GM21786 (cell line): ENCODE results near the gene SAMD14.

Experiments used
- ATAC-seq: cut with Tn5 transposase; IDR thresholded peaks from one replicate; pipeline ENCODE4 v1.9.1; 2021; ENCODE audit not compliant: unreplicated experiment

SAMD14 gene

DNA sequence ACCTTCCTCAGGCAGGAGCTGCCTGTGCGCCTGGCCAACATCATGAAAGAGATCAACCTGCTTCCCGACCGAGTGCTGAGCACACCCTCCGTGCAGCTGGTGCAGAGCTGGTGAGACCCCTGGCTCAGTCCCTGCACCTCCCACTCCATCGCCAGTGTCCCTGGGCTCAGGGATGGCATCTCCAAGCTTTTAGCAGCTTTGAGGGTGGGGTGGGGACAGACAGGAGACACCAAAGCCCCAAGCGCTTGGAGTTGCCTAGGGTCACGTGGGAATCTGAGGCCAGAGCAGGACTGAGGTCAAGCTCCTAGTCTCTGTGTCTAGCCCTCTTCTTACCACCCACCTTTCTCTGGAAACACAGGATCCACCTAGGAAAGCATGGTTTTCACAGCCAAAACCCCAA lies 32.5 kb downstream of the SAMD14 start:
- no peak for ATAC-seq

- ATAC-seq = no peak
Measured at GRCh38 chr17:50096758-50097157, 33.2 kb downstream of the SAMD14 start.

DNA sequence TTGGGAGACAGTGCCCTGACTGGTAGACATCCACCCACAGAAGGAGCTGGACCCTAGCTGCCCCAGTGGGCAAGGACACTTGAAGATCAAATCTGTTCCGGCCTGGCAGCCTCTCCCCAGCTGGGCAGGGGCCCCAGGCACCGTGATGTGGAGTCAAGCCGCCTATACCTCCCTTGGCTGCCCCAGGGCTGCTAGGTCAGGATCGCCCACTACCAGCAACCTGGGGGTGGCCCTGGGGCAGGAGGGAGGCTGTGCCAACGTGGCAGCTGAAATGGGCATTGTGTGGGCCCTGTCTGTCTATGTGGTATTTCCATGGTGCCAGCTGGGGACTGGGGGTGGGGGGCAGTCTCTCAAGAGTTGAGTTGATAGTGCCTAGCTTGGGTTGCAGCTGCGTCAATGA lies 33.9 kb downstream of the SAMD14 start:
- no peak for ATAC-seq

DNA sequence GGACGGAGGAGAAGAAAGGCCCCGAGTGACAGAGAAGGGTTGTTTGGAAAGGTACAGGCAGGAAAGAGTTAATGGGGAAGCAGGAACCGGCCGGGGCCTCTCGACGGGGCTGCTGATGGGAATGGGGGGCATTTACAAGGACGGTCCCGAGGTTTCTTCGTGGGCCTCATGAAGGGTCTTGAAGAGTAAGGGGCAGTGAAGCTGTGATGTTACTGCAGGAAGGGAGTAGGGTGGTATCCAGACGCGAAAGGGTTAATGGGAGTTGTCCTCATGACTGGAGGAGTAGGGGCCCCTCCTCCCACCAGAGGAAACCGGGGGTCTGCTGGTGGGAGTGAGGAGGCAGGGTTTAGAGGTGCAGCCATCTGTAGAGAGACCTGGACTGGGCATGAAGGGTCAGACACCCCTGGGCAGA lies 34.3 kb downstream of the SAMD14 start:
- no peak for ATAC-seq

GRCh38 chr17:50094753-50095619 lies 35.0 kb downstream of the SAMD14 start, which contains the start of gene PDK2:
TSS of gene PDK2 (plus strand) at chr17:50095351. CDS start at chr17:50095436, 85 bp downstream.
- peak; percentile 86 for ATAC-seq

GRCh38 chr17:50094243-50094752 lies 35.7 kb downstream of the SAMD14 start:
- no peak for ATAC-seq

DNA sequence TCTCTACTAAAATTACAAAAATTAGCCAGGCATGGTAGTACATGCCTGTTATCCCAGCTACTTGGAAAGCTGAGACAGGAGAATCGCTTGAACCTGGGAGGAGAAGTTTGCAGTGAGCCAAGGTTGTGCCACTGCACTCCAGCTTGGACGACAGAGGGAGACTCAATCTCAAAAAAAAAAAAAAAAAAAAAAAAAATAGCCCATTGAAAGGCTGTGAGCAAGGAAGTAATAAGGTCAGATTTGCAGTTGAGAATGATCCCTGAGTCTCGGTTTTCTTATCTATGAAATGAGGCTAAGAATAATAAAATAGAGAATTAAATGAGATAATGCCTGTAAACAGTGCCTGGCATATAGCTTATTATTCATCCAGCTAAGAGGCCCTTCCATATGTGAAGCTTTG lies 36.2 kb downstream of the SAMD14 start:
- no peak for ATAC-seq

DNA sequence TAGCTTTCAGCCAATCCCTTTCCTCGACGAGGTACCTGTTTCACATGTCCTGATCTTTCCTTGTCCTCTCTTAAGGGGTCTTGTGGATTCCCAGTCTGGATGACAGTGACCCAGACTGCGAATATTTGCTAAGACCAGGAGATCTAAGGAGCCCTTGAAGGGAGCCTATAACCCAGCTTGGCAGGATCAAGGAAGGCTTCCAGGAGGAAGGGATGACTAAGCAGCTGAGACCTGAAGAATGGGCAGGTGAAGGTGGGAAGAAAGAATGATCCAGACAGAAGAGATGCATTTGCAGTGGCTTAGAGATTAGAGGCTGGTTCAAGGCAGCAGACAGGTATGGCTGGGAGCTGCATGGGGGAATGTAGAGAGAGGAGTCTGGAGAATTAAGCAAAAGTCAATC lies 36.7 kb downstream of the SAMD14 start:
- ATAC-seq = no peak

GRCh38 chr17:50091918-50092285 lies 38.1 kb downstream of the SAMD14 start:
- no peak for ATAC-seq

DNA sequence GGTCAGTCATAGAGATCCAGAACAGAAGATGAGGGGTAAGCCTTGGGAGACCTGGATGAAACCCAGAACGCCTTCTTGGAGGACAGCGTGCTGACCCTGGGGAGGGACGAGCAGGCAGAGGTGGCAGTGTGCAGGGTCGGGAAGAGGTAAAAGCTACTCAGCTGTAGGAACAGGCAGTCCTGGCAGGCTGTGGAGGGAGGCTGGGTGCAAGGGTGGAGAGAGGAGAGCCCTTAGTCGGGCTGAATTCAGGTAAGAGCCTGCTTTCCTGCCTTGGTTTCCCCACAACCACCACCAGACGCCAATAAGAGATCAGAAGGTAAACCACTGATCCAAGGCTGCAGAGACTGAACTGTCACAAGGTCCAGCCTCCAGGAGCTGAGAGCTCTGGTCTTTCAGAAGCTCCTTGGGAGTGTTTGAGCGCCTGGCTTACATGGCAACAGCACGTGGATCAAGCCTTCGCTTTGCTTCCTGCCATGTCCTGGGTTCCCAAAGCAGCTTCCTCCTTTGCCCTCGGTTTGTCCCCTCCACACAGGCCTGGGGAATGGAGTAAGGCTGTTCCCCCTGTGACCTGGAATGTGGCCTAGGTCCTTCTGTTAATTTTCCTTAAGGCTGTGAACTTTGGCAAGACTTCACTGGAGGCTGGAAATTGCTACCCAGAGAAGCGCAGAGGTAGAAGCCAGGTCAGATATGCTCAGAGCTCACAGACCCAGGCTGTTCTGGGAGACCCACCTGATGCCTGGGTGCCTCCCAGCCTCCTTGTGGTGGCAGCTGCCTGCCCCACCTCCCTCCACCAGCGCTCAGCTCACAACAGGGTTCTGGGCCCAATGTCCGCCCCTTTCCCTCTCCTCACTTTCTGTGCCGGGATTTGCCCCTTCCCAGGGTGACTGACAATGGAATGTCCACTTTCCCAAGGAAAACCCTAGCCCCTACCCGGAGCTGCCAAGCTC lies 38.7 kb downstream of the SAMD14 start:
- no peak for ATAC-seq

DNA sequence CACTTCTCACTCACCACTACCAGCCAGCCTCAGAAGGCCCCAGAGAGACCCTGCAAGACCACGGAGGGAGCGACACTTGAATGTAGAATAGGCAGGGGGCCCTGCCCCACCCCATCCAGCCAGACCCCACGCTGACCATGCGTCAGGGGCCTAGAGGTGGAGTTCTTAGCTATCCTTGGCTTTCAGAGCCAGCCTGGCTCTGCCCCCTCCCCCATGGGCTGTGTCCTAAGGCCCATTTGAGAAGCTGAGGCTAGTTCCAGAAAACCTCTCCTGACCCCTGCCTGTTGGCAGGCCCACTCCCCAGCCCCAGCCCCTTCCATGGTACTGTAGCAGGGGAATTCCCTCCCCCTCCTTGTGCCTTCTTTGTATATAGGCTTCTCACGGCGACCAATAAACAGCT lies 39.9 kb downstream of the SAMD14 start:
- no peak for ATAC-seq

GRCh38 chr17:50088952-50089825 lies 40.8 kb downstream of the SAMD14 start:
- ATAC-seq = no peak

DNA sequence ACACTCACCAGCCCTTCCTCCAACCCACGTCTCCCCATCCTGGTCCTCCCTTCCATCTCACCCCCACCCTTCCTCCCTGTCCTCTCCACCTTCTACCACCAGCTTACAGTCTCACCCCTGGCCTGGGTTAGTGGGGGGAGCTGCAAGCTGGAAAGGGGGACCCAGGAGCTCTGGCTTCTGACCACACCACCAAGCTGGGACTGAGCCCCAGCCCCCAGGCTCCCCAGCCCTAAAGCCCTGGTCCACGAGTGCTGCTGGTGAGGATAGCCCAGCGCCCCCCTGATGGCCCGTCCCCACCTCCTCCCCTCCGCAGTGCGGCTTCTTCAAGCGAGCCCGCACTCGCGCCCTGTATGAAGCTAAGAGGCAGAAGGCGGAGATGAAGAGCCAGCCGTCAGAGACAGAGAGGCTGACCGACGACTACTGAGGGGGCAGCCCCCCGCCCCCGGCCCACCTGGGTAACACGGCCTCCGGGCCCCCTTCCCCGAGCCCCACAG lies 42.0 kb downstream of the SAMD14 start:
- ATAC-seq = no peak

DNA sequence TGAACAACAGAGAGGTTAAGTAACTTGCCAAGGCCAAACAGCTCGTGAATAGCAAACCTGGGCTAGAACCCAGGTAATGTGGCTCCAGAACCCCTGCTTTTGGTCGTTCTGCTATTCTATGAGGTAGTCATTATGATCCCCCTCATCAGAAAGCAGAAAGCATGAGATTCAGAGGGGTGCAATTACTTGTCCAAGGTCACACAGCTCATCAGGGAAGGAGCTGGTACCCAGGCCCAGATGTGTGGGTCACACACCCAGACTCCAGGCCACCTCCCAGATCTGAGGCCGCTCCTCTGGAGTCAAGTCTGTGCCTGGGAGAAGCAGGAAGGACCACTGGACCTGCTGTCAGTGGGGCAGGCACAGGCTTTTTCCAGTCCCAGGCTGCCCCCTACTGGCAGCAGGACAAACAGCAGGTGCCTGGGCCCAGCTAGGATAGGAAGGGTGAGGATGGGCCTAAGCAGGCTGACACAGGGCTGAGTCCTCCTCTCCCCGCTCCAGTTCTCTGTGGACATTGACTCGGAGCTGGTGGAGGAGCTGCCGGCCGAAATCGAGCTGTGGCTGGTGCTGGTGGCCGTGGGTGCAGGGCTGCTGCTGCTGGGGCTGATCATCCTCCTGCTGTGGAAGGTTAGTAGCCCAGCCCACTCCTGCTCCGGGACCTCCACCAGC lies 42.6 kb downstream of the SAMD14 start:
- peak; percentile 66 for ATAC-seq

- ATAC-seq = no peak
Measured at GRCh38 chr17:50081757-50082156, 48.2 kb downstream of the SAMD14 start.

DNA sequence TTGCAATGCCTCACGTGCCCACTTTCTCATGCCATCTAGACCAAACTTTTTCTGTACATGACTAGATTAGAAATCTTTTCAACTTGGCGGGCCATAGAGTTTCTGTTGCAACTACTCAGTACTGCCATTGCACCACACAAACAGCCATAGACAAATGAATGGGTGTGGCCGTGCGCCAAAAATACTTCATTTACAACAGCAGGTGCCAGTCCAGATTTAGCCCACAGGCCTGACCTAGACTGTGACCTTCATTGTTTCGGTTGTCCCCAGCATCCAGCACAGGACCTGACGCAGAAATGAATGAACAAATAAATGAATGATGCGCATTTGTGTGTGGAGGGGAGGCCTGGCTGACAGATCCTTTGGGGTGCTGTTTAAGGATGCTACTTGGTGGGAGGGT lies 49.1 kb downstream of the SAMD14 start:
- no peak for ATAC-seq

DNA sequence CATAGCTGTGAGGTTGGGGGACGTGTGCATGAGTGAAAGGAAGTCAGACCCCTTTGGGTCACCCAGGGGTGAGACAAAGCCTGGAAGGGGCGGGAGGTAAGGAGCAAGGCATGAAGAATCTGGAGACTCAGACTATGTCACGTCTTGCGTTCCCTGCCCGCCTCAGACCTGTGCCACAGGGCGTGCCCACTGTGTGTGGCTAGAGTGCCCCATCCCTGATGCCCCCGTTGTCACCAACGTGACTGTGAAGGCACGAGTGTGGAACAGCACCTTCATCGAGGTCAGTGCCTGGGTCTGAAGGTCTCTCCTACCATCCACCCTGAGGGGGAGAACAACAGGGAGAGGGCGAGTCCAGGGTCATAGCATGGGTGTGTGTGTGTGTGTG lies 49.9 kb downstream of the SAMD14 start:
- no peak for ATAC-seq

DNA sequence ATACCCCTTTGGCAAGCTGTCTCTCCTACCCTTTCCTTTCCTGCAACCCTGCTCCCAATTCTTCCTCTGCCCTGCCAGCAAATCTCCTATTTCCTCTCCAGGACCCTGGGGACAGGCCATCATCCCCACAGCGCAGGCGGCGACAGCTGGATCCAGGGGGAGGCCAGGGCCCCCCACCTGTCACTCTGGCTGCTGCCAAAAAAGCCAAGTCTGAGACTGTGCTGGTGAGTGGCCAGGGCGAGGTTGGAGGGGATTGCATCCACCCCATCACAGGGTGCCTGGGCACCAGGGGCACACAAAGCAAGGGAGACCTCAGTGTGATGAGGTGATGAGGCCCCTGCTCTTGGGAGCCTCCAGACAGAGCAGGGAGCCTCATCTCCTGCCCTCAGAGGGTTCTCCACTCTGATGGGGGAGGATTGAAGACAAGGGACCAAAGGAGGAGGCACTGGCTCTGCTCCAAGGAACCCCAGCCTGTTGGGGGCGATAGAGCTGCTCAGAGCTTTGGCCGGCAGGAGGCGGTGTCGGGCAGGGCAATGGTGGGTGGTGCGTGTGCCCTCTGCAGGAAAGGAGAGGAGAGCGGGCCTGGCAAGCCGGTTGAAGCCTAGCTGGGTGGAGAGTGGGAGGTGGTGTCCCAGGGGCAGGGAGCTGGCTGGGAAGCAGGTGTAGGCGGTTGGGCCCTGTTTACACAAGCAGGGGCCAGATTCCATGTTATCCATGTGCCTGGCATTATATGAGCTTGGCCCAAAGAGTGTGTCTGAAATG lies 50.4 kb downstream of the SAMD14 start:
- no peak for ATAC-seq

- ATAC-seq = no peak
Measured at GRCh38 chr17:50078430-50078829, 51.5 kb downstream of the SAMD14 start.
